HepG2 (cell line): ENCODE measurements around the gene C5AR1. TPM values are rescaled to one million over a fixed set of nuclear protein-coding genes. Genes with fewer than 3 reads are reported as not detected.

Experiments used
- EZH2 ChIP-seq: conservative IDR thresholded peaks from 2 replicates; pipeline ENCODE4 v1.6.1; 2012; ENCODE audit warnings: mild to moderate bottlenecking, low read depth, low read length, moderate library complexity
- polyA plus RNA-seq, 8 experiments: library from polyadenylated mRNA; depleted of rRNA in 3 of 8; stranded (reverse) in 7 of 8; unstranded in 1 of 8; fragments of >200 nt; fragmentation: Illumina TruSeq in 4 of 8; extraction: Trizol in 4 of 8; gene quantifications; 2 replicates each; pipeline versions ENCODE4 v1.2.1 to v1.2.3, GENCODE V29; 2011 to 2016; ENCODE audit warnings: low read depth in 4 of 8, missing spikeins in 1 of 8, mixed read lengths in 1 of 8; ENCODE audit not compliant: insufficient read depth in 1 of 8
- total RNA-seq, 5 experiments: library from RNA; depleted of rRNA; stranded (reverse); fragments of >200 nt; fragmentation: Illumina TruSeq; extraction: Trizol; gene quantifications; 2 replicates each; pipeline ENCODE4 v1.2.3, GENCODE V29; 2016; ENCODE audit warnings: low read depth in 1 of 5
- TF ChIP-seq, protein P1 (sequence below): sonication (generic); formaldehyde crosslinking; IDR thresholded peaks from 2 replicates; pipeline ENCODE4 v1.4.0; 2020; ENCODE audit warnings: missing genetic modification reagents
- TF ChIP-seq, protein P2 (sequence below): sonication (generic); formaldehyde crosslinking; IDR thresholded peaks from one replicate; pipeline ENCODE4 v1.5.1; 2020; ENCODE audit warnings: mild to moderate bottlenecking, missing genetic modification reagents; ENCODE audit errors: not compliant biosample characterization
- TF ChIP-seq, protein P3 (sequence below): sonication (generic); formaldehyde crosslinking; IDR thresholded peaks from 2 replicates; pipeline ENCODE4 v1.5.0; 2020; ENCODE audit warnings: missing genetic modification reagents

C5AR1 gene
- total and polyA plus RNA-seq, 2 of the 13 experiments (the other 11 are each of a cell fraction or from before 2014, with no cell fraction given), result 0.07 to 1.6 TPM

DNA sequence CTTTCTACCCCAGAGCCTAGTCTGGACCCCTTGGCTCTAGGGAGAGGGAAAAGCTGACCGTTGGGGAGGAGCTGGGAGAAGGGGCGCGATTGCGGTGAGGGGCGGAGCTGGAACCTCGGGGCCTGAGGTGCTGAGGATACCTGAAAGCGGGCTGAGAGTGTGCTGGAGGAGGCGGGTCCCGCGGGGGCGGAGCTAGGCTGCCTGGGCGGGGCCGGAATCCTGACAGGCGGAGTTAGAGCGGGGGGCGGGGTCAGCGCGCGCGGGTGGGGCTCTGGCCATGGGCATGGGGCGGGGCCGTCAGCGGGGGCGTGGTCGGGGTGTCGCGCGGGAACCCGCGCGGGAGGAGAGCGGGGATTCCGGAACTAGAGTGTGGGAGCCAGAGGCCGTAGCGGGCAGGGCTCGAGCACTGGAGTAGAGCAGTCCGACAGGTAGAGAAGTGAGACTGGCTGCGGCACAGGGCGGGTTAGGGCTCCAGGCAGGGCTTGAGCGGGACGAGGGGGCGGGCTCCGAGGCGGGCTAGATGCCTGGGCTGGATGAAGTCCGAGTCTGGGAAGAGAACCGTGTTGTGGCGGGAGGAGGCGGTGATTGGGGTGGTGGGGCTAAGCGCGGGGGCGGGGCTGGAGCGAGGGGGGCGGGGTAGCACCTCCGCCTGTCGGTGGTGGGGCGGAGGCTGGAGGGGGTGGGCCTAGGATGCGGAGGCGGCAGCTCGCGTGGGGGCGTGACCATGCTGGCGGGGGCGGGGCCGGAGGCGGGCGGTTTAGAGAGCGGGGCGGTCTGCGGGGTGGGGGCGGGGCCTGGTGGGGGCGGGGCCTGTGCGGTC, 35.4 kb upstream of the C5AR1 start, which contains the start of gene INAFM1 (continued):
- TF ChIP-seq, protein P1, sequence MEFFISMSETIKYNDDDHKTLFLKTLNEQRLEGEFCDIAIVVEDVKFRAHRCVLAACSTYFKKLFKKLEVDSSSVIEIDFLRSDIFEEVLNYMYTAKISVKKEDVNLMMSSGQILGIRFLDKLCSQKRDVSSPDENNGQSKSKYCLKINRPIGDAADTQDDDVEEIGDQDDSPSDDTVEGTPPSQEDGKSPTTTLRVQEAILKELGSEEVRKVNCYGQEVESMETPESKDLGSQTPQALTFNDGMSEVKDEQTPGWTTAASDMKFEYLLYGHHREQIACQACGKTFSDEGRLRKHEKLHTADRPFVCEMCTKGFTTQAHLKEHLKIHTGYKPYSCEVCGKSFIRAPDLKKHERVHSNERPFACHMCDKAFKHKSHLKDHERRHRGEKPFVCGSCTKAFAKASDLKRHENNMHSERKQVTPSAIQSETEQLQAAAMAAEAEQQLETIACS (CRISPR knock-in tag), result no peak
- TF ChIP-seq EZH2, result no peak
- TF ChIP-seq, protein P2, sequence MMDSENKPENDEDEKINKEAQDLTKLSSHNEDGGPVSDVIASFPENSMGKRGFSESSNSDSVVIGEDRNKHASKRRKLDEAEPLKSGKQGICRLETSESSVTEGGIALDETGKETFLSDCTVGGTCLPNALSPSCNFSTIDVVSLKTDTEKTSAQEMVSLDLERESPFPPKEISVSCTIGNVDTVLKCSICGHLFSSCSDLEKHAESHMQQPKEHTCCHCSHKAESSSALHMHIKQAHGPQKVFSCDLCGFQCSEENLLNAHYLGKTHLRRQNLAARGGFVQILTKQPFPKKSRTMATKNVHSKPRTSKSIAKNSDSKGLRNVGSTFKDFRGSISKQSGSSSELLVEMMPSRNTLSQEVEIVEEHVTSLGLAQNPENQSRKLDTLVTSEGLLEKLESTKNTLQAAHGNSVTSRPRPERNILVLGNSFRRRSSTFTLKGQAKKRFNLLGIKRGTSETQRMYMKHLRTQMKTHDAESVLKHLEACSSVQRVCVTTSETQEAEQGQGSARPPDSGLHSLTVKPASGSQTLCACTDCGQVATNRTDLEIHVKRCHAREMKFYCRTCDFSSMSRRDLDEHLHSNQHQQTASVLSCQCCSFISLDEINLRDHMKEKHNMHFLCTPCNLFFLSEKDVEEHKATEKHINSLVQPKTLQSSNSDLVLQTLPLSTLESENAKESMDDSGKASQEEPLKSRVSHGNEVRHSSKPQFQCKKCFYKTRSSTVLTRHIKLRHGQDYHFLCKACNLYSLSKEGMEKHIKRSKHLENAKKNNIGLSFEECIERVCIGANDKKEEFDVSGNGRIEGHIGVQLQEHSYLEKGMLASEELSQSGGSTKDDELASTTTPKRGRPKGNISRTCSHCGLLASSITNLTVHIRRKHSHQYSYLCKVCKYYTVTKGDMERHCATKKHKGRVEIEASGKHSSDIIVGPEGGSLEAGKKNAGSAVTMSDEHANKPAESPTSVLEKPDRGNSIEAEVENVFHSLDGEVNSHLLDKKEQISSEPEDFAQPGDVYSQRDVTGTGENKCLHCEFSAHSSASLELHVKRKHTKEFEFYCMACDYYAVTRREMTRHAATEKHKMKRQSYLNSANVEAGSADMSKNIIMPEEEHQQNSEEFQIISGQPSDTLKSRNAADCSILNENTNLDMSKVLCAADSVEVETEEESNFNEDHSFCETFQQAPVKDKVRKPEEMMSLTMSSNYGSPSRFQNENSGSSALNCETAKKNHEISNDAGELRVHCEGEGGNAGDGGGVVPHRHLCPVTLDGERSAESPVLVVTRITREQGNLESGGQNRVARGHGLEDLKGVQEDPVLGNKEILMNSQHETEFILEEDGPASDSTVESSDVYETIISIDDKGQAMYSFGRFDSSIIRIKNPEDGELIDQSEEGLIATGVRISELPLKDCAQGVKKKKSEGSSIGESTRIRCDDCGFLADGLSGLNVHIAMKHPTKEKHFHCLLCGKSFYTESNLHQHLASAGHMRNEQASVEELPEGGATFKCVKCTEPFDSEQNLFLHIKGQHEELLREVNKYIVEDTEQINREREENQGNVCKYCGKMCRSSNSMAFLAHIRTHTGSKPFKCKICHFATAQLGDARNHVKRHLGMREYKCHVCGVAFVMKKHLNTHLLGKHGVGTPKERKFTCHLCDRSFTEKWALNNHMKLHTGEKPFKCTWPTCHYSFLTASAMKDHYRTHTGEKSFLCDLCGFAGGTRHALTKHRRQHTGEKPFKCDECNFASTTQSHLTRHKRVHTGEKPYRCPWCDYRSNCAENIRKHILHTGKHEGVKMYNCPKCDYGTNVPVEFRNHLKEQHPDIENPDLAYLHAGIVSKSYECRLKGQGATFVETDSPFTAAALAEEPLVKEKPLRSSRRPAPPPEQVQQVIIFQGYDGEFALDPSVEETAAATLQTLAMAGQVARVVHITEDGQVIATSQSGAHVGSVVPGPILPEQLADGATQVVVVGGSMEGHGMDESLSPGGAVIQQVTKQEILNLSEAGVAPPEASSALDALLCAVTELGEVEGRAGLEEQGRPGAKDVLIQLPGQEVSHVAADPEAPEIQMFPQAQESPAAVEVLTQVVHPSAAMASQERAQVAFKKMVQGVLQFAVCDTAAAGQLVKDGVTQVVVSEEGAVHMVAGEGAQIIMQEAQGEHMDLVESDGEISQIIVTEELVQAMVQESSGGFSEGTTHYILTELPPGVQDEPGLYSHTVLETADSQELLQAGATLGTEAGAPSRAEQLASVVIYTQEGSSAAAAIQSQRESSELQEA (CRISPR knock-in tag), result no peak
- TF ChIP-seq, protein P3, sequence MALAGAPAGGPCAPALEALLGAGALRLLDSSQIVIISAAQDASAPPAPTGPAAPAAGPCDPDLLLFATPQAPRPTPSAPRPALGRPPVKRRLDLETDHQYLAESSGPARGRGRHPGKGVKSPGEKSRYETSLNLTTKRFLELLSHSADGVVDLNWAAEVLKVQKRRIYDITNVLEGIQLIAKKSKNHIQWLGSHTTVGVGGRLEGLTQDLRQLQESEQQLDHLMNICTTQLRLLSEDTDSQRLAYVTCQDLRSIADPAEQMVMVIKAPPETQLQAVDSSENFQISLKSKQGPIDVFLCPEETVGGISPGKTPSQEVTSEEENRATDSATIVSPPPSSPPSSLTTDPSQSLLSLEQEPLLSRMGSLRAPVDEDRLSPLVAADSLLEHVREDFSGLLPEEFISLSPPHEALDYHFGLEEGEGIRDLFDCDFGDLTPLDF (CRISPR knock-in tag), result no peak
